Renal pelvis (tissue), 4 donors: ENCODE results near the gene DENND1A. TPM values are rescaled to one million over a fixed set of nuclear protein-coding genes. Genes with fewer than 3 reads are reported as not detected.
"Not testable (repeated sequence)": the region's sequence is repeated elsewhere in the genome, so short reads cannot be mapped to it uniquely, and the experiment has no call there.

Experiments
- DNase-seq: peaks from one replicate; pipeline ENCODE4 v3.0.0-alpha.2; 2013
- polyA plus RNA-seq, 3 donors: library from polyadenylated mRNA; unstranded; fragments of 120-200 nt; gene quantifications; one replicate each; pipeline ENCODE4 v1.2.1, GENCODE V29; 2013; ENCODE audit not compliant: insufficient read length in 3 of 3

DENND1A gene
- polyA plus RNA-seq, 3 donors: 21.6 to 23.3 (median 22.8) TPM

- no peak for DNase-seq
Measured at GRCh38 chr9:123437201-123437600, 492.7 kb downstream of the DENND1A start.

- DNase-seq: no peak
Measured at GRCh38 chr9:123435471-123435870, 494.5 kb downstream of the DENND1A start.

- no peak for DNase-seq
Measured at GRCh38 chr9:123434619-123435240, 495.2 kb downstream of the DENND1A start.

GRCh38 chr9:123432331-123433236 lies 497.3 kb downstream of the DENND1A start:
- no peak for DNase-seq

GRCh38 chr9:123431581-123431980 lies 498.3 kb downstream of the DENND1A start:
- DNase-seq: no peak

- not testable (repeated sequence) for DNase-seq
Measured at GRCh38 chr9:123428450-123428849, 501.5 kb downstream of the DENND1A start.

GRCh38 chr9:123426406-123426805 lies 503.5 kb downstream of the DENND1A start:
- no peak for DNase-seq

- DNase-seq: no peak
Measured at GRCh38 chr9:123425836-123426365, 504.0 kb downstream of the DENND1A start.

- DNase-seq: no peak
Measured at GRCh38 chr9:123425261-123425821, 504.6 kb downstream of the DENND1A start.

- DNase-seq: no peak
Measured at GRCh38 chr9:123424552-123425225, 505.2 kb downstream of the DENND1A start.

- no peak for DNase-seq
Measured at GRCh38 chr9:123424131-123424530, 505.8 kb downstream of the DENND1A start.

- DNase-seq: no peak
Measured at GRCh38 chr9:123423311-123423640, 506.6 kb downstream of the DENND1A start.

- no peak for DNase-seq
Measured at GRCh38 chr9:123422635-123423310, 507.2 kb downstream of the DENND1A start.

- no peak for DNase-seq
Measured at GRCh38 chr9:123421801-123422455, 508.0 kb downstream of the DENND1A start.

GRCh38 chr9:123421186-123421585 lies 508.7 kb downstream of the DENND1A start:
- DNase-seq: no peak

- no peak for DNase-seq
Measured at GRCh38 chr9:123420592-123421111, 509.3 kb downstream of the DENND1A start.

- DNase-seq: no peak
Measured at GRCh38 chr9:123419721-123420591, 510.0 kb downstream of the DENND1A start.

- no peak for DNase-seq
Measured at GRCh38 chr9:123419091-123419490, 510.8 kb downstream of the DENND1A start.

GRCh38 chr9:123418506-123418905 lies 511.4 kb downstream of the DENND1A start:
- no peak for DNase-seq

- no peak for DNase-seq
Measured at GRCh38 chr9:123418052-123418430, 511.9 kb downstream of the DENND1A start.
